HL-60 (cell line): ENCODE results near the gene MATK.

Experiments
- DNase-seq, 2 experiments: peaks; one replicate each; pipeline ENCODE4 v3.0.0-alpha.2; 2010 to 2020; ENCODE audit warnings: low read depth in 1 of 2, low spot score in 1 of 2
- H3K27ac ChIP-seq: fragments of 250-450 bp; sonication (Bioruptor Pico); replicated peaks from 2 replicates; pipeline ENCODE4 v1.5.1; 2020; ENCODE audit warnings: mild to moderate bottlenecking, moderate library complexity
- H3K27me3 ChIP-seq: fragments of 250-450 bp; sonication (Bioruptor Pico); 2 replicates; pipeline ENCODE4 v1.5.1; 2021; ENCODE audit warnings: mild to moderate bottlenecking, moderate library complexity; ENCODE audit not compliant: insufficient read depth, poor library complexity, severe bottlenecking
- H3K4me3 ChIP-seq: replicated peaks from 2 replicates; pipeline ENCODE4 v1.5.1; 2011; ENCODE audit warnings: mild to moderate bottlenecking, control low read depth, low read length; ENCODE audit not compliant: insufficient read depth
- GABPA ChIP-seq: IDR thresholded peaks from 2 replicates; pipeline ENCODE4 v1.6.1; 2012; ENCODE audit warnings: low read depth
- POLR2AphosphoS5 ChIP-seq: IDR thresholded peaks from 2 replicates; pipeline ENCODE4 v1.6.1; 2012; ENCODE audit warnings: low read depth
- SPI1 ChIP-seq: IDR thresholded peaks from 2 replicates; pipeline ENCODE4 v1.6.1; 2012; ENCODE audit warnings: low read depth, mild to moderate bottlenecking, borderline replicate concordance
- TF ChIP-seq, protein P1 (sequence below): IDR thresholded peaks from one replicate; pipeline ENCODE4 v1.5.1; 2011; ENCODE audit warnings: low read length, control low read depth, inconsistent platforms; ENCODE audit not compliant: insufficient read depth
- TF ChIP-seq, protein P2 (sequence below): IDR thresholded peaks from 2 replicates; pipeline ENCODE4 v1.6.1; 2012; ENCODE audit warnings: low read depth; ENCODE audit not compliant: insufficient replicate concordance

MATK gene

DNA sequence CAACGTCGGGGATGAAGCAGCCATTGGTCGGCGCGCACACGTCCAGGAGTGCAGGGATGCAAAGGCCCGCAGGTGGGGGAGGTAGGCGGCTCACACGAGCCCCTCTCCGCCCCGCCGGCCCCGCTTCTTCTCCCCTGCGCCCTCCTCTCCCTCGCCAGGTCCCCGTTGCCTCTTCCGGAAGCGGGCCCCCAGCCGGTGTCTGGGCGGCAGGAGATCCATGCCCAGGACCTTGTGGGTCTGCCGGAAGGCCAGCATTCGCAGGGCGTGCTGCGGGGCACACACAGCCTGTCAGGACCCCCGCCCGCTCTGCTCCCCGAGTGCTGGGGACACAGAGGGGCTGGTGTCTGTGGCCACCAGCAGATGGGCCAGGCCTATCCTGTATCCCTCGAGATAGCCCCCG lies 19.7 kb upstream of the MATK start:
- TF ChIP-seq SPI1 (no peak), POLR2AphosphoS5 (no peak), GABPA (no peak)
- TF ChIP-seq, protein P1, sequence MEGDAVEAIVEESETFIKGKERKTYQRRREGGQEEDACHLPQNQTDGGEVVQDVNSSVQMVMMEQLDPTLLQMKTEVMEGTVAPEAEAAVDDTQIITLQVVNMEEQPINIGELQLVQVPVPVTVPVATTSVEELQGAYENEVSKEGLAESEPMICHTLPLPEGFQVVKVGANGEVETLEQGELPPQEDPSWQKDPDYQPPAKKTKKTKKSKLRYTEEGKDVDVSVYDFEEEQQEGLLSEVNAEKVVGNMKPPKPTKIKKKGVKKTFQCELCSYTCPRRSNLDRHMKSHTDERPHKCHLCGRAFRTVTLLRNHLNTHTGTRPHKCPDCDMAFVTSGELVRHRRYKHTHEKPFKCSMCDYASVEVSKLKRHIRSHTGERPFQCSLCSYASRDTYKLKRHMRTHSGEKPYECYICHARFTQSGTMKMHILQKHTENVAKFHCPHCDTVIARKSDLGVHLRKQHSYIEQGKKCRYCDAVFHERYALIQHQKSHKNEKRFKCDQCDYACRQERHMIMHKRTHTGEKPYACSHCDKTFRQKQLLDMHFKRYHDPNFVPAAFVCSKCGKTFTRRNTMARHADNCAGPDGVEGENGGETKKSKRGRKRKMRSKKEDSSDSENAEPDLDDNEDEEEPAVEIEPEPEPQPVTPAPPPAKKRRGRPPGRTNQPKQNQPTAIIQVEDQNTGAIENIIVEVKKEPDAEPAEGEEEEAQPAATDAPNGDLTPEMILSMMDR = no peak
- TF ChIP-seq, protein P2, sequence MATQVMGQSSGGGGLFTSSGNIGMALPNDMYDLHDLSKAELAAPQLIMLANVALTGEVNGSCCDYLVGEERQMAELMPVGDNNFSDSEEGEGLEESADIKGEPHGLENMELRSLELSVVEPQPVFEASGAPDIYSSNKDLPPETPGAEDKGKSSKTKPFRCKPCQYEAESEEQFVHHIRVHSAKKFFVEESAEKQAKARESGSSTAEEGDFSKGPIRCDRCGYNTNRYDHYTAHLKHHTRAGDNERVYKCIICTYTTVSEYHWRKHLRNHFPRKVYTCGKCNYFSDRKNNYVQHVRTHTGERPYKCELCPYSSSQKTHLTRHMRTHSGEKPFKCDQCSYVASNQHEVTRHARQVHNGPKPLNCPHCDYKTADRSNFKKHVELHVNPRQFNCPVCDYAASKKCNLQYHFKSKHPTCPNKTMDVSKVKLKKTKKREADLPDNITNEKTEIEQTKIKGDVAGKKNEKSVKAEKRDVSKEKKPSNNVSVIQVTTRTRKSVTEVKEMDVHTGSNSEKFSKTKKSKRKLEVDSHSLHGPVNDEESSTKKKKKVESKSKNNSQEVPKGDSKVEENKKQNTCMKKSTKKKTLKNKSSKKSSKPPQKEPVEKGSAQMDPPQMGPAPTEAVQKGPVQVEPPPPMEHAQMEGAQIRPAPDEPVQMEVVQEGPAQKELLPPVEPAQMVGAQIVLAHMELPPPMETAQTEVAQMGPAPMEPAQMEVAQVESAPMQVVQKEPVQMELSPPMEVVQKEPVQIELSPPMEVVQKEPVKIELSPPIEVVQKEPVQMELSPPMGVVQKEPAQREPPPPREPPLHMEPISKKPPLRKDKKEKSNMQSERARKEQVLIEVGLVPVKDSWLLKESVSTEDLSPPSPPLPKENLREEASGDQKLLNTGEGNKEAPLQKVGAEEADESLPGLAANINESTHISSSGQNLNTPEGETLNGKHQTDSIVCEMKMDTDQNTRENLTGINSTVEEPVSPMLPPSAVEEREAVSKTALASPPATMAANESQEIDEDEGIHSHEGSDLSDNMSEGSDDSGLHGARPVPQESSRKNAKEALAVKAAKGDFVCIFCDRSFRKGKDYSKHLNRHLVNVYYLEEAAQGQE = no peak
- Histone ChIP-seq H3K27me3 (peaks cover 18% of the 10 kb centered on the region), H3K4me3 (no peak overlapping the region), H3K27ac (no peak overlapping the region)
- DNase-seq = no peak

DNA sequence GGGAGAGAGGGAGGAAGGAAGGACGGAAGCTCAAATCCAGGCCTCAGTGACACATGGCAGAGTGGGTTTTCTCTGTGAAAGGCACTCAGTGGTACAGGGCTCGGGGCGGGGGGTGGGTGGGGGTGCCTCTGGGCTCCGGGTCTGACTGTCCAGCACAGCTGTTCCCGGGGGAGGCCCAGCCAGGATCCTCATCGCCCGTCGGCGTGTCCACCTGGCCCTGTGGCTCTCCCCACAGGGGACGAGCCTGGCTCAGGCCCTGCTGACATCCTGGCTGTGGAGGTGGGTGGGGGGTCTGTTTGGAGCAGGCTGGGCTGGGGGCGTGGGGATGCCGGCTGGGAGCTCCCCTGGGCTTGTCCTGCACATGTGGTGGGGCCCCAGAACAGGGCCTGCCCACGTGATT lies 18.2 kb upstream of the MATK start:
- H3K27ac ChIP-seq = no peak overlapping the region
- H3K27me3 ChIP-seq = peaks cover 27% of the 10 kb centered on the region
- DNase-seq = no peak
- no peak overlapping the region for H3K4me3 ChIP-seq
- TF ChIP-seq, protein P2 = no peak
- TF ChIP-seq GABPA = no peak

DNA sequence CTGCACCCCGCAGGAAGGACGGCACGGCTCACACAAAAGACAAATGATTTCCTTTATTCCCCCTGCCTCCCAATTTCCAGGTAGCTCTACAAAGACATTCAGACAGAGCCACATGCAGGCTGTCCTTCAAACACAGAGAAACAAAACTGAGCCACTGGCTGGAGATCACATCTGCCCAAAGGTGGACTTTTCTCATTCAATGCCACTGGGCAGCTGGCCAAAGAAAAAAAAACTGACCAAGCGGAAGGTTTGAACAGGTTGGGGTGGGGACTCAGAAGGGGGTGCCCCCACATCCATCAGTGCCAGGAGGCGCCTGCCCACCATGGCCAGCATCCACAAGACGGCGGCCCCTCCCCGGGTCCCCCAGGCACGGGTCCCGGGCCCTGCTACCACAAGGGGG lies 17.8 kb upstream of the MATK start:
- Histone ChIP-seq H3K27ac (no peak overlapping the region), H3K27me3 (peaks cover 28% of the 10 kb centered on the region), H3K4me3 (no peak overlapping the region)
- no peak for TF ChIP-seq GABPA
- TF ChIP-seq SPI1 = no peak
- TF ChIP-seq, protein P2 = no peak
- TF ChIP-seq POLR2AphosphoS5 = no peak
- TF ChIP-seq, protein P1 = no peak
- DNase-seq = no peak
